ENCODE measurements around the gene TTC23. TPM values are rescaled to one million over a fixed set of nuclear protein-coding genes. Genes with fewer than 3 reads are reported as not detected.

The TTC23 gene
- total RNA-seq, 1 experiment from 2014 or later, result 43.1 TPM

GRCh38 chr15:99264125-99264524 is 14.7 kb upstream of the TTC23 start:
- no peaks in the 10 kb centered on the region for H3K27me3 ChIP-seq
- H3K4me3 ChIP-seq, result no peak overlapping the region
- DNase-seq, result no peak

GRCh38 chr15:99257107-99257750 is 7.8 kb upstream of the TTC23 start:
- no peak for DNase-seq
- H3K27me3 ChIP-seq, result no peaks in the 10 kb centered on the region
- H3K4me3 ChIP-seq, result no peak overlapping the region
- H3K4me1 ChIP-seq, result peaks cover 12% of the 10 kb centered on the region; the same call in 1 of the 2 replicates
- no peaks in the 10 kb centered on the region for H3K36me3 ChIP-seq
- no peaks in the 10 kb centered on the region for H3K9me3 ChIP-seq (replicated peaks)
- H3K27ac ChIP-seq, result no peak overlapping the region

More at GRCh38 chr15:99264125-99264524, 14.7 kb upstream of the TTC23 start:
- H3K27ac ChIP-seq, result no peak overlapping the region
- H3K4me1 ChIP-seq, result no peaks in the 10 kb centered on the region
- H3K9me3 ChIP-seq (replicated peaks), result no peaks in the 10 kb centered on the region
- no peaks in the 10 kb centered on the region for H3K36me3 ChIP-seq

GRCh38 chr15:99253381-99254090 is 4.2 kb upstream of the TTC23 start:
- H3K27me3 ChIP-seq, result no peaks in the 10 kb centered on the region
- no peaks in the 10 kb centered on the region for H3K36me3 ChIP-seq
- H3K4me3 ChIP-seq, result no peak overlapping the region
- no peaks in the 10 kb centered on the region for H3K9me3 ChIP-seq (replicated peaks)
- peaks cover 14% of the 10 kb centered on the region; the same call in 1 of the 2 replicates for H3K4me1 ChIP-seq
- DNase-seq, result peak; percentile 31 to 56
- no peak overlapping the region for H3K27ac ChIP-seq

GRCh38 chr15:99252326-99252725 is 2.9 kb upstream of the TTC23 start:
- Histone ChIP-seq H3K27me3 (no peaks in the 10 kb centered on the region), H3K4me3 (peak overlapping the region; percentile 91), H3K36me3 (no peaks in the 10 kb centered on the region), H3K4me1 (peaks cover 14% of the 10 kb centered on the region; the same call in 1 of the 2 replicates), H3K9me3 (replicated peaks) (no peaks in the 10 kb centered on the region), H3K27ac (no peak overlapping the region)
- DNase-seq, result no peak

GRCh38 chr15:99250857-99251841 is 1.8 kb upstream of the TTC23 start, which contains the start of gene LRRC28:
TSS of gene LRRC28 (plus strand) at chr15:99251481. CDS start at chr15:99255958, 4,477 bp downstream.
- Histone ChIP-seq H3K4me1 (peaks cover 14% of the 10 kb centered on the region; the same call in 1 of the 2 replicates), H3K4me3 (peak within 1 kb of the TSS; percentile 91), H3K36me3 (no peaks in the 10 kb centered on the region), H3K27me3 (no peaks in the 10 kb centered on the region), H3K9me3 (replicated peaks) (no peaks in the 10 kb centered on the region), H3K27ac (peak within 1 kb of the TSS; percentile 80)
- peak; percentile 98 to 100 for DNase-seq

GRCh38 chr15:99250494-99250856 is 1.1 kb upstream of the TTC23 start:
- Histone ChIP-seq H3K27me3 (no peaks in the 10 kb centered on the region), H3K4me1 (peaks cover 14% of the 10 kb centered on the region; the same call in 1 of the 2 replicates), H3K36me3 (no peaks in the 10 kb centered on the region), H3K9me3 (replicated peaks) (no peaks in the 10 kb centered on the region), H3K27ac (peak overlapping the region; percentile 80), H3K4me3 (peak overlapping the region; percentile 91)
- peak in 1 of 2 experiments; percentile 8 for DNase-seq

GRCh38 chr15:99250001-99250400 is 620 bp upstream of the TTC23 start:
- peaks cover 2% of the 10 kb centered on the region; the same call in 1 of the 2 replicates for H3K36me3 ChIP-seq
- no peaks in the 10 kb centered on the region for H3K9me3 ChIP-seq (replicated peaks)
- DNase-seq, result peak in 1 of 2 experiments; percentile 6
- H3K27me3 ChIP-seq, result no peaks in the 10 kb centered on the region
- peak overlapping the region; percentile 80 for H3K27ac ChIP-seq
- peak overlapping the region; percentile 91 for H3K4me3 ChIP-seq
- peaks cover 14% of the 10 kb centered on the region; the same call in 1 of the 2 replicates for H3K4me1 ChIP-seq

GRCh38 chr15:99248000-99248715 is 1.2 kb downstream of the TTC23 start:
- Histone ChIP-seq H3K9me3 (replicated peaks) (no peaks in the 10 kb centered on the region), H3K27ac (peak overlapping the region; percentile 80; the same call in 1 of the 2 replicates), H3K27me3 (no peaks in the 10 kb centered on the region), H3K4me3 (peak overlapping the region; percentile 91), H3K36me3 (peaks cover 5% of the 10 kb centered on the region), H3K4me1 (0 out of 2 replicates have a peak, but pooled peaks cover 5% of the 10 kb centered on the region)
- peak in 1 of 2 experiments; percentile 7 for DNase-seq

- Histone ChIP-seq H3K27ac (no peak overlapping the region), H3K27me3 (no peaks in the 10 kb centered on the region), H3K9me3 (replicated peaks) (no peaks in the 10 kb centered on the region), H3K4me3 (no peak overlapping the region), H3K36me3 (peaks cover 5% of the 10 kb centered on the region), H3K4me1 (0 out of 2 replicates have a peak, but pooled peaks cover under 1% of the 10 kb centered on the region)
- no peak for DNase-seq
These were observed 2.3 kb downstream of the TTC23 start for GRCh38 chr15:99247062-99247461.

- H3K36me3 ChIP-seq, result peaks cover 5% of the 10 kb centered on the region
- H3K27ac ChIP-seq, result no peak overlapping the region
- no peaks in the 10 kb centered on the region for H3K4me1 ChIP-seq
- DNase-seq, result no peak
- H3K4me3 ChIP-seq, result no peak overlapping the region
- H3K9me3 ChIP-seq (replicated peaks), result no peaks in the 10 kb centered on the region
- H3K27me3 ChIP-seq, result no peaks in the 10 kb centered on the region
These were observed 5.1 kb downstream of the TTC23 start for GRCh38 chr15:99244306-99244705.

GRCh38 chr15:99241752-99242151 is 7.6 kb downstream of the TTC23 start:
- peaks cover 11% of the 10 kb centered on the region for H3K36me3 ChIP-seq
- no peaks in the 10 kb centered on the region for H3K9me3 ChIP-seq (replicated peaks)
- no peaks in the 10 kb centered on the region for H3K4me1 ChIP-seq
- no peak overlapping the region for H3K27ac ChIP-seq
- H3K4me3 ChIP-seq, result no peak overlapping the region
- no peaks in the 10 kb centered on the region for H3K27me3 ChIP-seq
- DNase-seq, result no peak

GRCh38 chr15:99239545-99240198 is 9.7 kb downstream of the TTC23 start:
- Histone ChIP-seq H3K4me1 (no peaks in the 10 kb centered on the region), H3K27me3 (no peaks in the 10 kb centered on the region), H3K36me3 (peaks cover 6% of the 10 kb centered on the region), H3K27ac (no peak overlapping the region), H3K4me3 (no peak overlapping the region), H3K9me3 (replicated peaks) (no peaks in the 10 kb centered on the region)
- no peak for DNase-seq

- H3K27me3 ChIP-seq, result no peaks in the 10 kb centered on the region
- H3K4me3 ChIP-seq, result no peak overlapping the region
- no peak for DNase-seq
These were observed 10.5 kb downstream of the TTC23 start for GRCh38 chr15:99238849-99239248.

More at GRCh38 chr15:99238849-99239248, 10.5 kb downstream of the TTC23 start:
- Histone ChIP-seq H3K9me3 (replicated peaks) (no peaks in the 10 kb centered on the region), H3K36me3 (peaks cover 8% of the 10 kb centered on the region; the same call in 1 of the 2 replicates), H3K4me1 (no peaks in the 10 kb centered on the region), H3K27ac (no peak overlapping the region)

Measured in SJCRH30 (cell line).